T-helper 1 cell treated with Interleukin-12 subunit alpha and Interleukin-12 subunit beta and Interleukin-4 antibody, amounts not matched to agents 30 ng/mL and 1 ng/mL, for 36 hours (primary cell): ENCODE measurements around the gene SDCBP2. TPM values are rescaled to one million over a fixed set of nuclear protein-coding genes. Genes with fewer than 3 reads are reported as not detected.

Experiments used
- intact Hi-C: fragments of 100-400 bp; cut with micrococcal nuclease; formaldehyde crosslinking; loops from one replicate; pipeline ENCODE4 v1.15.1; 2024
- total RNA-seq: library from RNA; stranded (reverse); gene quantifications from 2 replicates; pipeline ENCODE4 v1.2.3, GENCODE V29; 2022

Gene SDCBP2
- 1.9 and 2.5 TPM in 2 replicates for total RNA-seq

DNA sequence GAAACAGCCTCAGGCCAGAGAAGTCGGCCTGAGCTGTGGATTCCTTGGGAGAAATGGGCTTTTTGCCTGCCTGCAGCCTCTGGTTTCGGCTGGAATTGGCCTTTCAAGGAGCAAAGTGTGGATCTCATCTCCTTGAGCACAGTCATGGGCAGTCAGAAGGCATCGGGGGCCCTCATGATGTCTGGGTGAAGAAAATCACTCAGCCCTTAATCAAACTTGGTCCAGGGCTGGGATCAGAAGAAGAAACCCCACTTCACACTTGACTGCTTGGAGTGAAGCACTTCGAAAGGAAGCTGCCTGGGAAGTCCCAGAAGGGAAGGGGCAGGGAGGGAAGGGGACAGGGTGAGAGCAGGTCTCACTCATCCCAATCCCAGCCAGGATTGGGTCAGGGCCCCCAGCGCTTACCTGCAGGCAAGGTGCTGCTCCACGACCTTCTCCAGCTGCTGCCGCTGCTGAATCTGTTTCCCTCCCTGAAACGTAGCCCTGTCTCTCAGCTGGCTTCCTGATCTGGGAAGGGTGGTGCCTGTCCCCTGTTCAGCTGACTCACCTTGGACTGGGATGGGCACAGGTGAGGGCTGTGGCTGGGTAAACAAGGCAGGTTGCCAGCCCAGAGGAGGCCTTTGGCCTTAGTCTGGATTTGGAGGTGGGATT lies at the start of gene SDCBP2:
Gene SDCBP2 (minus strand): TSS at position 460 of the 651 bp plus-strand sequence. CDS start 8,723 bp downstream, outside the sequence.
- intact Hi-C loops = loop anchor here (10.0 kb wide), 1 partner anchor 1146 kb away; the partner anchor contains the start of gene SNRPB

GRCh38 chr20:1378735-1379125 lies 49.8 kb upstream of the SDCBP2 start:
- intact Hi-C loops = loop anchor here (1.0 kb wide), 1 partner anchor 10 kb away; no protein-coding TSS in a partner anchor

GRCh38 chr20:1377984-1378734 lies 49.2 kb upstream of the SDCBP2 start:
- intact Hi-C loops = loop anchor here (1.0 kb wide), 1 partner anchor 10 kb away; no protein-coding TSS in a partner anchor

DNA sequence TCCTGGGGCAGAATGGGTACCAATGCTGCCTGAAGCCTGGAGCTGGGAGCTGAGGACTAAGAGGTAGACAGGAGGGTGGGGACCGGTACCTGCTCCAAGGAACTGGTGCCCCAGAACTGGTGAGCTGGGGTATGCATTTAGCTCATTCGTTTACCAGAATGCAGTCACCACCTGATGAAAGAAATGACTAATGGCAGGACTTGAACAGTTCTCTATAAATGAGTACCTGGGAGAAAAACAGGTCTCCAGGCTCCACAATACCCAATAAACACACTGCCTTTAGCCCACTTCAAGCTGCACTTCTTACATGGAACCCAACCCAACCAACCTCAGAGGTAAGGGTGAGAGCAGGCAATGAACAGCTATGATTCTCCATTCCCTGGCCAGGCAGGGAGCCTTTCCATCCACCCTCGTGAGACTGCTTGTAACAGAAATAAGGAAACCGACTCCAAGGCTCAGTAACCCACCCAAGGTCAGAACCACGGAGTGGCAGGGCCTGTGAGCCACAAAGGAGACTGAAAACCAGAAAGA lies 48.5 kb upstream of the SDCBP2 start:
- intact Hi-C loops = no loop called here

- intact Hi-C loops = loop anchor here (1.0 kb wide), 1 partner anchor 18 kb away; no protein-coding TSS in a partner anchor
Measured at GRCh38 chr20:1376408-1377270, 47.7 kb upstream of the SDCBP2 start.

- intact Hi-C loops = loop anchor here (1.0 kb wide), 1 partner anchor 18 kb away; no protein-coding TSS in a partner anchor
Measured at GRCh38 chr20:1376007-1376406, 47.1 kb upstream of the SDCBP2 start.

DNA sequence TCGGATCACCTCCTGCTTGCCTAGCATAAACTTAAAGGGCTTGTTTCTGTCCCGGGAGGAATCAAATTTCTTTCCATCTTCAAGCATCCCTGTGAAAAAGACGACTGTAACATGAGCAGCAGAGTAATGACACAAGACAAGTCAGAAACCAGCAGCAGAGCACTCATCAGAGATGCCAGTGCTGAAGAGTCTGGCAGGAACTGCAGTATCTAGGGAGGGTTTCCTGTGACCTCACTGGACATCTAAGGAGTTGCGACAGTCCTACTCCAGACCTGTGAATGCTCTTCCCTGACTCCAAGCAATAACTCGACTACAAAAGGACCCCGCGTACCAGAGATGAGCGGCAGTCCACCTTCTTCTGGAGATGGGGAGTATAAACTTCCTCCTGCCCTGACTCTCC lies 46.6 kb upstream of the SDCBP2 start:
- intact Hi-C loops = no loop called here

- intact Hi-C loops = no loop called here
Measured at GRCh38 chr20:1374246-1374645, 45.3 kb upstream of the SDCBP2 start.

DNA sequence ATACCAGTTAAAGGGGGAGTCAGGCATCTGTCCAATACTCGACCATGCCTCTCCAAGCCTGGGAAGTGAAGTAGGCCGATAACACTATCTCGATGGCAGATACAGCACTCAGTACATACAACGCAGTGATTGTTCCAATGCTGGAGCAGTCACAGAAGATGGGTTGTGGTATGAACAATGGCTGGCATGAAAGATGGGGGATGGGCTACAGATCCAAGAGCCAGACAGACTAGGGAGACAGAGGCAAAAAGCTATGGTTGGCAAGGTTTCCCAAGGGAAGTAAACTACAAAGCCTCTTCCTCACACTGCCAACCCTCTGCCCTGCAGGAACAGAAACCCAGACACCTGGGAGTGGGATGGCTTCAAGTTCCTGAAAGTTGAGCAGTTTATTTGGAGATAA lies 44.7 kb upstream of the SDCBP2 start:
- intact Hi-C loops = no loop called here

DNA sequence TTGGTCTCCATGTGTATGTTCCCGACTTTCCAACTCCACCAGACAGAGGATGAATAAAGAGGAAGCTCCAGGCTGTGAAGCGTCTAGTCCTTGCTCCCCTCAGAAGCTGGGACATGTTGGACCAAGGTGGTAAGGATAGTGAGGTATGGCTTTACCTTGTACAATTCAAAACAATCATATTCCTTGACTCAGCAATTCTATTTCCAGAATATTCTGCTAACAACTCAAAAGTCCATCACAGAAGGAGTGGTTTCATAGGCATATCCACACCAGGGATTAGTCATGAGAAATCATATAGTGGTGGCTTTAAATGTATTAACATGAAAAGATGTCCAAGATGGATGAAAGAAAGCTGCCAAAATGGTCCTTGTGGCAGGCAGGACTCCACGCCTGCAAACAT lies 44.1 kb upstream of the SDCBP2 start:
- intact Hi-C loops = no loop called here

- intact Hi-C loops = no loop called here
Measured at GRCh38 chr20:1371830-1372539, 43.0 kb upstream of the SDCBP2 start.

DNA sequence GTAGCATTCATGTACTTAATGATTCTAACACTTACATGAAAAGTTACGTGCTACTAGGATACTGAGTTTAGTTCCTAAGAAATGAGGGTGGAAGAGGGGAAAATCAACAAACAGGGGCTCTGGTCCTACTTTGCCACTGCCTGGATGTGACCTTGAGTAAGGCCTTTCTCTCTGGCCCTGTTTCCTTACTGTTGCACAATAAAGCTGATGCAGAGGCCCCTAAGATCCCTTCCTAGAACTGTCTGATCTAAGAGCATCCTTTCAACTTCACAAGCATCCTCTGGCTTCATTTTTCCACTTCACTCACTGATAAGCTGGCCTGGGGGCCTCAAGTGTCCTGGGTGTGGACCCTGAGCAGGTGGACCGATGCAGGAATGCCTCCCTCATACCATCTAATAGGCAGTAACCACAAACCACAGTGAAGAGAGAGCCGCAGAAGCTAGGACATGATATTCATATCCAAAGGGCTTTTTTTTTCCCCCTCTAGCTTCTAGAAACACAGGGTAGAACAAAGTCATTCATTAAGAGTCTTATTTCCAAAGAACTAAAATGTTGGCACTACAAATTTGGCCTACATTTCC lies 42.4 kb upstream of the SDCBP2 start:
- intact Hi-C loops = no loop called here

GRCh38 chr20:1370548-1371110 lies 41.7 kb upstream of the SDCBP2 start:
- intact Hi-C loops = no loop called here

- intact Hi-C loops = no loop called here
Measured at GRCh38 chr20:1369970-1370369, 41.0 kb upstream of the SDCBP2 start.

DNA sequence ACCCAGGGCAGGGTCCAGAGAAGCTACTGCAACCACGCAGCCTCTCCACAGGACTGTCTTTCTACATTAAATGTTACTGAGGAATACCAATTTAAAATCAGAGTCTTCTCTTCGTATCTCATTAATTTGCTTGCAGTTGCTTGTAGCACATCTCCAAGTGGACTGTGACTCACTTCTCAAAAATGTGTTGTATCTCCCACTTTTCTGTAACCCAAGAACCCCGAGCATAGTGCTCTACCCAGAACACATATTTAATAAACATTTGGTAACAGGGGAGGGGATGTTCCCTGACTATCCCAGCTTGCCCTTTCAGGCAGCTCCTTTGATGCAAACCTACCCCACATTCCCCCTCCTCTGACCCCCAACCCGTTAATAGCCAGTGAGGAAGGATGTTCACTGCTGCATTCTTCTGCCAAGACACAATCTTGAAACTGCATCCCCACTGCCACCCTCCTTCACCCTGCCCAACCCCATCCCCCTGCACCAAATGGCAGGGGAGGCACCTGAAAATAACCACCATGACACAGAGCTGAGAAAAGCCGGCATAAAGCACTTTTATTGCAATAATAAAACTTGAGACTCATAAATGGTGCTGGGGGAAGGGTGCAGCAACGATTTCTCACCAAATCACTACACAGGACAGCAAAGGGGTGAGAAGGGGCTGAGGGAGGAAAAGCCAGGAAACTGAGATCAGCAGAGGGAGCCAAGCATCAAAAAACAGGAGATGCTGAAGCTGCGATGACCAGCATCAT lies 39.7 kb upstream of the SDCBP2 start:
- intact Hi-C loops = no loop called here

GRCh38 chr20:1367479-1367878 lies 38.5 kb upstream of the SDCBP2 start:
- intact Hi-C loops = no loop called here

GRCh38 chr20:1364106-1364505 lies 35.2 kb upstream of the SDCBP2 start:
- intact Hi-C loops = loop anchor here (2.0 kb wide), 1 partner anchor 29 kb away; the partner anchor contains the start of gene FKBP1A

- intact Hi-C loops = no loop called here
Measured at GRCh38 chr20:1363522-1363921, 34.6 kb upstream of the SDCBP2 start.

GRCh38 chr20:1362484-1362883 lies 33.5 kb upstream of the SDCBP2 start:
- intact Hi-C loops = no loop called here
